ENCODE measurements around the gene SART1.
"Not testable (repeated sequence)": the region's sequence is repeated elsewhere in the genome, so short reads cannot be mapped to it uniquely, and the experiment has no call there.

Gene SART1

DNA sequence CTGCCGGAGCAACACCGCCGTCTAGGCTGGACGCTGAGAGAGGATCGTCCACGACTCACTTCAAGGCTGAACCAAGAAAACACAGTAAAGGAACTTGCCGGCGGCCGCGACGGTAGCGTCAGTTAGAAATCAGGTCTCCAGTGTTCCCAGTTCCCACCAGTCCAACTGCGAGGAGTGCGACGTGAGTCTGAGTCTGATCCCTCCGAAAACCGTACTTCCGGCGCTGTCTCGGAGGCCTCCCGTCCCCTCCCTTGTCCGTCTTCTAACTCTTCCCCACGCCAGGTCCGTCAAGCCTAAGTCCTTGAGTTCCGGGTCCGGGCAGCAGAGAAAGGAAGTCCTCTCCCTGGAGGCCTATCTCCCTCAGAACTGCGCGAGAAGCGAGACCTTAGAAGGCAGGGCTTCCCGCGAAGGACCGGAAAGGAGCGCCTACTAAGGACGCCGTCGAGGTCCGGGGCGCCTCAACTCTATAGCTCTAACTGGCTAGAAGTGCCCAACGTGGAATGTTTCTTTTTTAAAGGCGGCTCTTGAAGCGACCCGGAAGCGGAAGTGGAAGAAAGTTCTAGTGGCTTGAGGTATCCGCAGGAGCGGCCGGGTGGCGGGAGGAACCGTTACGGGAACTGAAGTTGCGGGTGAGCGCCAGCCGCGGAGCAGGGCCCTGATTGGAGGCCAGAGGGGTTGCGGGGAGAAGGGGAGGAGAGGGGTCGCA is 40.6 kb downstream of the SART1 start, which contains the start of the genes BANF1 and EIF1AD:
Gene BANF1 (plus strand): TSS at position 562 of the 706 bp plus-strand sequence. CDS start 748 bp downstream, outside the sequence.
Gene EIF1AD (minus strand): TSS at position 216 of the 706 bp plus-strand sequence. CDS start 1,768 bp downstream, outside the sequence.
- peak; percentile 88 to 89 for DNase-seq (ENCODE audit: low read depth in 2 of 2)

GRCh38 chr11:66002648-66003225 is 41.2 kb downstream of the SART1 start:
- DNase-seq (ENCODE audit: low read depth in 2 of 2), result no peak

DNA sequence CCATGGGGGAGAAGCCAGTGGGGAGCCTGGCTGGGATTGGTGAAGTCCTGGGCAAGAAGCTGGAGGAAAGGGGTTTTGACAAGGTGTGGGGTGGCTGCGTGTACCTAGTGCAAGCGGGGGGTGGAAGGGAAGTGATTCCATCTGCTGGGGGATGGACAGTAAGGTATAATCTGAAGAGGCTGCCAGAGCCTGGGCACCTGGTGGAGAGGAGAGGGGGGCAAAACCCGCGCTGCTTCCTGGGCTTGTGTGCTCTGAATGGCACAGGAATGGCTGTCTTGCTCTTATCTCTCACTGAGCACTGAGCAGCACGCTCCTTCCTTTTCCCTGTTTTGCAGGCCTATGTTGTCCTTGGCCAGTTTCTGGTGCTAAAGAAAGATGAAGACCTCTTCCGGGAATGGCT is 41.8 kb downstream of the SART1 start:
- no peak for DNase-seq (ENCODE audit: low read depth in 2 of 2)

DNA sequence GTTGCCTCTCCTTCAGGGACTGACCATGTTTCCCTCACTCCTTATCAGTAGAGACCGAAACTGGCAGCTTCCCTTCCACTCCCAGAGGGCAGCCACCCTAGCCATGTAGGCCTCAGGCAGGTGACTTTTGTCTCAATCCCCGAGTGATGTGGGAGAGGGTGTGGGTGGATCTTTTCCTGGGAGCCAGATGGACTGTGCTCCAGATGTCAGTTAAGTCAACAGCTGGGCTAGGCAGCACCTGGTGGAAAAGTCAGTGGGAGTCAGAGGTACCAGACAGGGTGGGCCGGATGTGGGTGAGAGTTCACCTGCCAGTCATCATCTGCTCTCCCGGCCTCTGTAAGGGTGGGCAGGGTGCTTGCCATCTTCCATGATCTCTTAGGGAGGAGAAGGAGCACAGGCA is 42.7 kb downstream of the SART1 start:
- no peak for DNase-seq (ENCODE audit: low read depth in 2 of 2)

DNA sequence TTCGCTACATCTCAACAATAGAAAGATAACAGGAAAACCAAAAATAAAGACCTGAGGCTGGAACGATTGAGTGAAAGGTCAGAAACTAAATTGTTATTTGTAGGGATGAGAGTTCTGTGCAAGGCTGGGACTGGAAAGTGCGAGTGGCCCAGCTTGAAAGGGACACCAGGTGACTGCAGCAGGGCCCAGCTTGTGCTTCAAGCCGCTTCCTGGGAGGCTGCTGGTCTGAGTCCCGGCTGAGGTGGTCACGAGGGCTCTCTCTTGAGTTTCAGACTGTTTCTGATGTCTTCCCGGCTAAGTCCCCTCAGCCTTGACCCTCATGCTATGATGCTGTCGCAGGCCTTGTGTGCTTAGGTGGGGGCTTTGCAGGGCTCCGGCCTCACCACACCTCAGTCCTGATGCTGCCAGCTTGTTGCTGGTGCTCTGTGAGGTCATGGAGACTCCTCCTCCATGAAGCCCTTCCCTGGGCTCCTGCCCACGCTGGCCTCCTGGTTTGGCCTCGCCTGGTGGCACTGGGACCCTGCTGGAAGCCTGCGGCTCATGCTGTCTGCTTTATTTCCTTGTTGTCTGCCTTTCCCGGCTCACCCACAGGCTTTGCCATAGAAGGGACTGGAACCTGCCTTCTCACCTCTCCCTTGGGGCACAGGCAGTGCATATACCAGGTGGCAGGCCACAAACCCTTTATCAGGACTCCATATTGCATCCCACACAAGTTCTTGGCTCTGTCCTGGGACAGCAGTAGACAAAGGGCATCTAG is 44.8 kb downstream of the SART1 start:
- DNase-seq (ENCODE audit: low read depth in 2 of 2), result no peak

DNA sequence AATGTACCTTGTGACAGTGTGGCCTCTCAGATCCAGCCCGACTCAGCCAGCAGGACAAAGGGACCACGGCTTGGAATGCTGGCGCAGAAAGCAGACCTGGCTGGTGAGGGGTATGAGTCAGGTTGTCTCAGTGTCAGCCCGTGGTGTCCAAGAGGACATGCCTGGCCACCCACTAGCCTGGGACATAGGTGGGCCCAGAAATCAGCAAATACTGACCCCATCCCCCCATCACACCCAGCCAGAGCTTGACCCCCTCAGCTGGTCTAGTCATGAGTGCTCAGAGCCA is 45.3 kb downstream of the SART1 start:
- no peak for DNase-seq (ENCODE audit: low read depth in 2 of 2)

GRCh38 chr11:66007201-66007634 is 45.7 kb downstream of the SART1 start:
- DNase-seq (ENCODE audit: low read depth in 2 of 2), result no peak

DNA sequence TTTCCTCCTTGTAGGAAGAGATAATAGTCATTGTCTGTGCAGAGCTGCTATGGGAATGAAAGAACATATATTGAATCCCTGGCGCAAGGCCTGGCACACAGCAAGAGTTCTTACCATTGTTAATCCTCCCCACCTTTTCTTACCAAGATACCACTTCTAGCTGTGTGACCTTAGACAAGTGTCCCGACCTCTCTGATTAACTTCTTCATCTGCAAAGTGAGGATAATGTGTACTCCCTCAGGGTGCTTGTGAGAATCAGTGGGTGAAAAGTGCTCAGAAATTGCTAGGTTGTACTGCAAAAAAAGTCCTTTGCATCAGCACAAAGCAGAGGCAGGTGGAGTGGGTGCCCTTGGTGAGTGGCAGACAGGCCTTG is 46.5 kb downstream of the SART1 start:
- DNase-seq (ENCODE audit: low read depth in 2 of 2), result no peak

DNA sequence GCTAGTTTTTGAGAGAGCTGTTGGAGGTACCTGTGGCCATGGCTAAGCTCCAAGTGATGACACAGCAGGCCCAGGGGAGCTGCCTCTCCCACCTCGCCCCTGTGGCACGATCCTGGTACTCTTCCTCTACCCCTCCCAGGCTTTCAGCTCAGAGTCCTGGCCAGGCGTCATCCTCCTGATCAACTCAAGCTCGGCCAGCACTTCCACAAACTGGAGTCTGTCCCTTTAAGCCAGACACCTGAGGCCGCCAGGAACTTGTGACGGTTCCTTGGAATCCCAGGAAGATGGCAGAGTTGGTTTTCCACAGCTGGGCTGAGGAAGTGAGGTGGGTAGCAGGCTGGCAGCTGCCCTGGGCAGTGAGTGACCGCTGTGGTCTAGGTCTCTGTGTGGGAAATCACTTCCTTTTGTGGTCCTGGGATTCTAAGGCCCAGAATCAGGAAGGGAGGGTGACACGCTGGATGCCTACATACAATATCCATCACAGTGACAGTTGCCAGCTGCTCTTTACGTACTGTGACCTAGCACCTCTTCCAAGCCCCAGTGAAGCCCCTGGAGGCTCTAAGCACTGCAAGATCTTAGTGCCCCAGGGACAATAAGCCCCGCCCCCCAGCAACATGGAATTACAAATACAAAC is 47.1 kb downstream of the SART1 start:
- no peak for DNase-seq (ENCODE audit: low read depth in 2 of 2)

- not testable (repeated sequence) for DNase-seq (ENCODE audit: low read depth in 2 of 2)
Measured at GRCh38 chr11:66010036-66010435, 48.5 kb downstream of the SART1 start.

DNA sequence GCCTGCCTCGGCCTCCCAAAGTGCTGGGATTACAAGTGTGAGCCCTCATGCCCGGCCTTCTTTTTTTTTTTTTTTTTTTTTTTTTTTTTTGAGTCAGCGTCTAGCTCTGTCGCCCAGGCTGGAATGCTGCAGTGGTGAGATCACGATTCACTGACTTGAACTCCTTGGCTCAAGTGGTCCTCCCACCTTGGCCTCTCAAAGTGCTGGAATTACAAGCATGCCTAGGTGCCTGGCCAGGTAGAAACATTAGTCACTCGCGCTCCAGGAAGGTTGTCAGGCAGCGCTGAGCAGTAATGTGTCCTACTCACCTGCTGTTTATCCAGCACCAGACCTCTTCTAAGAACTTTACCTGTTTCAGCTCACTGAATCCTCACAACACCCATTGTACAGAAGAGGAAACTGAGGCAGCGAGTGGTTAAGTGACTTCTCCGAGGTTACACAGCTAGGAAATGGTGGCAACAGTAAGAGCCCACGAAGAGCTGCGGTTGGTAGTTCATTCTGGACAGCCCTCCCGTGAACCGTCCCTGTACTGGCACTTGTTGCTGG is 49.8 kb downstream of the SART1 start:
- no peak for DNase-seq (ENCODE audit: low read depth in 2 of 2)

DNA sequence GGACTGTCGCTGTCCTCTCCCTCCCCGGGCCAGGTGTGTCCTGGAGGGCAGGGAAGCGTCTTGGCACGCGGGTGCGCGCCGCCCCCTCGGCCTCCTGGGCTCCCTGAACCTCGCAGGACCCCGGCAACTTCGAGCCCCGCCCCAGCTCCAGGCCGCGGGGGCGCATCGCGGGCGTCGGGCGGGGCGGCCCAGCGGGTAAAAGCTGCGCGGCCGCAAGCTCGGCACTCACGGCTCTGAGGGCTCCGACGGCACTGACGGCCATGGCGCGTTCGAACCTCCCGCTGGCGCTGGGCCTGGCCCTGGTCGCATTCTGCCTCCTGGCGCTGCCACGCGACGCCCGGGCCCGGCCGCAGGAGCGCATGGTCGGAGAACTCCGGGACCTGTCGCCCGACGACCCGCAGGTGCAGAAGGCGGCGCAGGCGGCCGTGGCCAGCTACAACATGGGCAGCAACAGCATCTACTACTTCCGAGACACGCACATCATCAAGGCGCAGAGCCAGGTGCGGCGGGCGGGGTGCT is 50.3 kb downstream of the SART1 start, which contains the start of gene CST6:
Gene CST6 (plus strand): TSS at position 224 of the 519 bp plus-strand sequence. CDS start 37 bp downstream, at position 261.
- no peak for DNase-seq (ENCODE audit: low read depth in 2 of 2)

DNA sequence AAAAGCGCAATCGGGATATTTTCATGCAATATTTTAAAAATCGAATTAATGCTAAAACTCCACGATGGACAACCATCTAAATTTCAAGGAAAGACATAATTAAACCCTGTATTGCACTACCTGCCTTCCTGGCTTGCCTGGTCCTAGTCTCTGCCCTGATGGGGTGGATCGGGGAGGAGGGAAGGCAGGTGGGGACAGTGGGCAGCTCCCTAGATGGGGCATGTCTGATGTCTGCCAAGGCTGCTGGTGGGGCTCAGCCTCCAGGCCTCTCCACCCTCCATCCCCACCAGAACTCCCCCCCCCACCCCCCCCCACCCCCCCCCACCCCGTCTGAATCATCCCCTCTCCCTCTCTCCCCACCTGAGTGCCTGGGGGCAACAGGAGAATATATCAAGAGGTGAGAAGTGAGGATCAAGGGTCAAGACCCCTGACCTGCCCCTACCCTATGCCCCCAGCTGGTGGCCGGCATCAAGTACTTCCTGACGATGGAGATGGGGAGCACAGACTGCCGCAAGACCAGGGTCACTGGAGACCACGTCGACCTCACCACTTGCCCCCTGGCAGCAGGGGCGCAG is 50.9 kb downstream of the SART1 start:
- DNase-seq (ENCODE audit: low read depth in 2 of 2), result no peak

DNA sequence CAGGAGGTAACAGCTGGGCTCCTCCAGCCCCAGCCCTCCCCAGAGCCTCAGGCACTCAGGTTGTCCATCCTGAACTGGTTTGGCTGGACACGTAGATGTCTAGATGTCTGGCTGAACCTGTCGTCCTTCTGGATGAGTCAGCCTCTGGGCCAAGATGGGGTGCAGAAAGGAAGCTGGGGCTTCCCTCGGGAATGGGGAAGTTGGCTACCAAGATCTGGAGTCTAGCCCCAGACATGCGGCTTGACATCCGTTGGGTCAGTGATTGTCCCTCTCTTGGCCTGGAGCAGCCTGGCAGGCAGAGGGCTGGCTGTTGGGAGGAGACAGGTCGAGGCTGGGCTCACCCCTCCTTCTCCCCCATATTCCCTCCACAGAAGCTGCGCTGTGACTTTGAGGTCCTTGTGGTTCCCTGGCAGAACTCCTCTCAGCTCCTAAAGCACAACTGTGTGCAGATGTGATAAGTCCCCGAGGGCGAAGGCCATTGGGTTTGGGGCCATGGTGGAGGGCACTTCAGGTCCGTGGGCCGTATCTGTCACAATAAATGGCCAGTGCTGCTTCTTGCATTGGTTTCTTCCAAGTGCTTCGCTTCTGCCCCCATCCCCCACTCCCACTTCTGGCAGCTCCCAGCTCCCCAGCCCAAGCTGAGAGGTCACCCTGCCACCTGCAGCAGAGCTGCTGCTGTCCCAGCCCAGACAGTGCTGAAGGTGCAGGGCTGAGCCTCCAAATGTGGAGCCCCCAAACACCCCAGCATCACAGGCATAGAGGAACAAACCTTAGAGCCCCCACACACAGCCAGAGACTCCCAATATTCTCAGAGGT is 51.6 kb downstream of the SART1 start:
- DNase-seq (ENCODE audit: low read depth in 2 of 2), result no peak

GRCh38 chr11:66013762-66014100 is 52.2 kb downstream of the SART1 start:
- no peak for DNase-seq (ENCODE audit: low read depth in 2 of 2)

DNA sequence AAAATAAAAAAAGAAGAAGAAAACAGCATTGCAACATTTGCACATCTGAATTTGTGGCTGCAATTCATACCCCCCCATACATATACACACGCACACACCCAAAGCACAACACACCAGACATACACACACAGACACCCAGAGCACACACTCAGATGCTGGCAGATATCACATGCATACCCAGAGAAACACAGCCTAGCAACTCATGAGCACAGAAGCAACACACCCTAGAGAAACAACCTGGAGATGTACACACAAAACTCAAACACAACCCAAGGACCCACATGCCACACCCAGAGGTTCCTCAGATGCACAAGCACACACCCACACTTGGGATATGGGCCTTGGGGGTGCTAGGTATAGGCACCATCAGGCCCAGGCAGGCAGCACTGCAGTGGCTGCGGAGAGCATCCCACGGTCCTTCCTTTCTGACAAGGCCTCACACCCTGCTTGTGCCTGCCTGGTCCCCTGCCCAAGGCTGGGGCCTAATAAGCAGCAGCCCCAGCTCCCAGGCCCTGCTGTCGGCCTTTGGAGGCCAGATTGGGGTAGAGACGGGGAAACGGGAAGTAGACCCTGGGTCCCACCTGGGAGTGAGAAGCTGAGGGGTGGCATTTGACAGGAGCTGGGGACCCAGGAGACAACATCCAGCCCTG is 53.4 kb downstream of the SART1 start:
- DNase-seq (ENCODE audit: low read depth in 2 of 2), result no peak

GRCh38 chr11:66015454-66015881 is 53.9 kb downstream of the SART1 start:
- DNase-seq (ENCODE audit: low read depth in 2 of 2), result no peak

GRCh38 chr11:66015936-66016792 is 54.6 kb downstream of the SART1 start:
- DNase-seq (ENCODE audit: low read depth in 2 of 2), result no peak

GRCh38 chr11:66016793-66017177 is 55.3 kb downstream of the SART1 start:
- DNase-seq (ENCODE audit: low read depth in 2 of 2), result no peak

All from stimulated activated CD8-positive, alpha-beta memory T cell treated with anti-CD3 and anti-CD28 coated beads, Interleukin-15, amount 100 ng/mL, for 48 hours (primary cell).